ENCODE measurements around the gene SMG6.
A peak's percentile ranks its signal among the peaks of the same experiment; 100 is the strongest.

The SMG6 gene

GRCh38 chr17:2076087-2076984 lies 227.2 kb downstream of the SMG6 start:
- DNase-seq (ENCODE audit: low spot score), result no peak

DNA sequence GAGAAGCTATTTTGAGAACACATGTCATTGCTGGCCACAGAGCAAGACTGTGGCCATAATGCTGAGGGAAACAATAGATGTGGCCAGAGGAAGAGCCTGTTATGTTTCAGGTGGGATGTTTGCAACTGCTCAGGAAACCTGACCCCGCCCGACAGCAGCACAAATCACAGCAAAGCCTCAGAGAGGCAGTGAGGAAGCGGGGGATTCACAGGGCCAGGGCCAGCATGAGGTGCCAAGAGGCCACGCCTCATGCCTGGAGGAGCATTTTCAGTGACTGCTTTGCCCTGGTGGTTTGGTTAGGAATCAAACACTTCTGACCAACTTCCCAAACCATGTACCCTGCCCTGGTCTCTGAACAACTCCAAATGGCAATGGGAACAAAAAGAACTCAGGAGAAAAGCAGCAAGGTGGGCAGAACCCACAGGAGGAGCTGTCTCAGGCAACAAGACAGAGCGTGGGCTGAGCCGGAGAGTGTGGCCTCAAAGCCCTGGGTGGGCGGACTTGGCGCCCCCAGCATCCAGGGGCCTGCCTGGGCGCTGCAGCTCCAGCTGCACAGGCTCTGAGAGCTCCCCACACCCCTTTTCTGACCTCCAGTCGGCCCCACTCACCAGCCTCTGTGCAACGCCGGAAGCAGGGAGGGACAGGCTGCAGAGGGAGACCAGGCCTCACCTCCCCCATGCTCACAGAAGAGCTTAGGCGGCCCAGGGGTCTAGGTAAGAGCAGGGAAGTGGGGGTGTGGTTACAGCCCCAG lies 228.1 kb downstream of the SMG6 start:
- DNase-seq (ENCODE audit: low spot score), result no peak

GRCh38 chr17:2074919-2075318 lies 228.7 kb downstream of the SMG6 start:
- no peak for DNase-seq (ENCODE audit: low spot score)

DNA sequence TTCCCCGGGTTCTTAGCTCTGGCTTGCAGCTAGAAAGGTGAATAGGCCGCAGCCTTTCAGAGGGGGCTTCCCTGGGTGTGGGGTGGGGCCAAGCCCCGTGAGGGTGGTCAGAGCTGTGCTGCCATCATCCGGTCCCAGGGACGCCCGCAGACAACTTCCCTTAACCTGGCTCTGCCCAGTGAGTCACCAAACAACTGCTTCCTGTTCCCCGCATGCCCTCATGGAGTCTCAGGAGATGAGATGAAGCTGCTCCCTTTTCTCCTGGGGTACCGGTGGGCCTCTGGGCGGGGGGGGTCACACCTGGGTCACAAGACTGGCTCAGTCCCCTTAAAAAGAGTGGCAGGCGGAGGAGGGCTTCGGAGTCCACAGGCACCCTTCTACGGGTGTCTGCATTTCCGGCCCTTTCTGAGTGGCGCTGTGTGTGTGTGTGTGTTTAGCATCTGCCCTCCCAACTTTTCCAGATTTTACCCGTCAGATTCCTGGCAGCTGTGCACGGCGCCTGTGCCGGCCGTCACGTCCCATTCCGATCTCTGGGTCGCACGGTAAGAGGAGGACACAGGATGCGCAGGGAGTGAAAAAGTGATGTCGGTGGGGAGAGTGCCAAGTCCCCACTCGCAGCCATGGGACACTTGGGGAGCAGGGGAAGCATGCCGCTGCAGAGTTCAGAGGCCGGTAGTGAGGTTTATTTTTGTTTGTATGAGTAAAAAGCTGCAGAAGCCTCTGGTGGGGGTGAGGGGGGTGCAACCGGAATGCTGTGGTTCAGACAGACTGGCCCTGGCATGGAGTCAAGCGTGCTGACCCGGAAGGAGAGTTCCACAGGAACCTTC lies 231.9 kb downstream of the SMG6 start:
- peak; percentile 77 for DNase-seq (ENCODE audit: low spot score)

DNA sequence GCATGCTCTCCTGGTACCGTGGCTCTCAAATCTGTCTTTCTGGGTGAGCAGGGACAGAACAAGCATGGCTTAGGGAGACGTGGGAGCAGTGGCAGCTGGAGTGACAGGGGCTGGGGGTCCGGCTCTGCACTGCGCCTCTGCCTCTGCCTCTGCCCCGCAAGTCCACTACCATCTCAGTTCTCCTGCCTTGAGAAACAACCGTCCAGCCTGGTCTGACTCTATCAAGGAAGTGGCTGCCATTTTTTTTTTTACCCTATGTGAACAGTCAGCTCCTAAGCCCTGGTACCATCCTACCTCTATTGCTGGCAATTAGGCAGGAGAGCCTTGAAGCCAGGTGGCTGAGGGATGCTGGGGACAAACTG lies 232.6 kb downstream of the SMG6 start:
- no peak for DNase-seq (ENCODE audit: low spot score)

DNA sequence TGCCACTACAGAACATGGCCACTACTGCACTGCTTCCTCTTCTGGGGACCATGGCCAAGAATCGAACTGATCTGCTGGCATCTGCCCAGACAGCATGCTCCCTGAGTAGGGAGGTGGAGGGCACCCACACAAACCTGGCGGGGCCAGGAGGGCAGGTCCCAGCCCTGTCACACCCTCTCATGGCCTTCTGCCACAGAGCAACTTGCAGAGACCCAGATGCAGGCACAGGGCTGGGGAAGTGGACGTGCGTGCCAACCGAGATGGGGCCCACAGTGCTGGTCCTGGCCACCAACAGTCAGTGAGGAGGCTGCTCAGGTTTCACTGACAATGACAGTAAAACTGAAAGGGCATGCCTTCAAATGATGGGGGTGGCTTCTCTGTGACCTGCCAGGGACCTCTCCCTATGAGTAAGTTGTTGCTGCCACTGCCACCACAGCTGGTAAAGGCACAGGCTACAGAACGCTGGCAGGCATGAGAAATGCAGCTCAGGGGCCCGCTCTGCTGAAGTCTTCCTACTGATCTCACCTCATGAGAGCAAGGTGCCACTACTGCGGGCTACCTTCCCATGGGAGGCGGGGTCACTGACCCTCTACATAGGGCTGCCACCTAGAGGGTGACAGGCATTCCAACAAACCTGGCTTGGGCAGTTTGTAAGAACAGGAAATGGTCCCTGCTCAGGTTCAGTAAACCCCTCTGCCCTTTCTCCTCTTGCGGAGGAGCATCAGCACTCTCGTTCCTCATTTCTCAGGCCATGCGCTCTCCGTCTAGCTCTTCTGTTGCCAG lies 233.2 kb downstream of the SMG6 start:
- no peak for DNase-seq (ENCODE audit: low spot score)

- no peak for DNase-seq (ENCODE audit: low spot score)
Measured at GRCh38 chr17:2068519-2069051, 235.0 kb downstream of the SMG6 start.

- peak; percentile 73 for DNase-seq (ENCODE audit: low spot score)
Measured at GRCh38 chr17:2068031-2068518, 235.5 kb downstream of the SMG6 start.

DNA sequence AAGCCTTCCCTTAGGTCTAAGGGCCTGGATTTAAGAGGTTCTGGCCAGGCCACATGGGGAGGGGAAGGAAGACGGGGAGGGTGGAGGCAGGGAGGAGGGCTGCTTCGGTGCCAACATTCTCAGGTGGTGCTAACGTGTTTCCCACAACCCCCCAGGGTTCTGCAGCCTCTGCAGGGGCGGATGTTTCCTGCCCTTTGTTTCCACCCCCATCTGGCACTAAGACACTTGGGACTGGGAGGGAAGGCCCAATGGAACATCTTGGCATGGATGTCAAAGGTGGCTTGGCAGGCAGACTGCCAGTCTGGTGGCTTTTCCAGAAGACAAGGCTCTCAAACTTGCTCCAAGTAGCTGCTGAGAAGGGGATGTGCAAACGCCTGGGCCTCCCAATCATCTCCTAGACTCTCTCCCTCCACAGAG lies 236.0 kb downstream of the SMG6 start:
- no peak for DNase-seq (ENCODE audit: low spot score)

GRCh38 chr17:2067048-2067561 lies 236.5 kb downstream of the SMG6 start:
- no peak for DNase-seq (ENCODE audit: low spot score)

- DNase-seq (ENCODE audit: low spot score), result no peak
Measured at GRCh38 chr17:2065949-2066400, 237.6 kb downstream of the SMG6 start.

GRCh38 chr17:2064980-2065785 lies 238.4 kb downstream of the SMG6 start:
- DNase-seq (ENCODE audit: low spot score), result no peak

GRCh38 chr17:2064520-2064971 lies 239.0 kb downstream of the SMG6 start:
- DNase-seq (ENCODE audit: low spot score), result no peak

- DNase-seq (ENCODE audit: low spot score), result no peak
Measured at GRCh38 chr17:2064147-2064489, 239.5 kb downstream of the SMG6 start.

- DNase-seq (ENCODE audit: low spot score), result no peak
Measured at GRCh38 chr17:2063261-2064146, 240.1 kb downstream of the SMG6 start.

- no peak for DNase-seq (ENCODE audit: low spot score)
Measured at GRCh38 chr17:2062571-2063183, 240.9 kb downstream of the SMG6 start.

- no peak for DNase-seq (ENCODE audit: low spot score)
Measured at GRCh38 chr17:2061441-2061958, 242.1 kb downstream of the SMG6 start.
